Neural cell (in vitro differentiated cells): Measurements from ENCODE around the gene ADGRG7. TPM values are rescaled to one million over a fixed set of nuclear protein-coding genes. Genes with fewer than 3 reads are reported as not detected.

ENCODE experiments used
- H2AFZ ChIP-seq: fragments of 200-600, 300-800 bp; sonication (generic), shearing (Covaris generic); 2 replicates; pipeline ENCODE4 v1.6.0; 2014; ENCODE audit warnings: low read depth, mild to moderate bottlenecking, antibody characterized with exemption, low read length, moderate library complexity
- H3F3A ChIP-seq: fragments of 200-600 bp; shearing (Covaris generic); 2 replicates; pipeline ENCODE4 v1.6.1; 2016; ENCODE audit warnings: mild to moderate bottlenecking, moderate library complexity, mixed read lengths, antibody characterized with exemption, low read length; ENCODE audit not compliant: insufficient read depth, poor library complexity, severe bottlenecking
- H3K27ac ChIP-seq: fragments of 200-600, 300-800 bp; sonication (generic), shearing (Covaris generic); 2 replicates; pipeline ENCODE4 v1.5.1; 2014; ENCODE audit warnings: mild to moderate bottlenecking, low read length, moderate library complexity
- H3K27me3 ChIP-seq: fragments of 300-800, 200-600 bp; sonication (generic), shearing (Covaris generic); 2 replicates; pipeline ENCODE4 v1.6.0; 2014; ENCODE audit warnings: mild to moderate bottlenecking, low read depth, low read length, moderate library complexity; ENCODE audit not compliant: insufficient read depth
- H3K36me3 ChIP-seq: fragments of 300-800, 200-600 bp; sonication (generic), shearing (Covaris generic); 2 replicates; pipeline ENCODE4 v1.5.1; 2014; ENCODE audit warnings: mild to moderate bottlenecking, antibody characterized with exemption, low read length, moderate library complexity; ENCODE audit not compliant: insufficient read depth
- H3K4me2 ChIP-seq: fragments of 300-800, 200-600 bp; sonication (generic), shearing (Covaris generic); 2 replicates; pipeline ENCODE4 v1.6.0; 2014; ENCODE audit warnings: mild to moderate bottlenecking, low read length
- H3K4me3 ChIP-seq: fragments of 300-800, 200-600 bp; sonication (generic), shearing (Covaris generic); 2 replicates; pipeline ENCODE4 v1.5.1; 2014; ENCODE audit warnings: mild to moderate bottlenecking, low read length, moderate library complexity
- H3K79me2 ChIP-seq: fragments of 200-600 bp; shearing (Covaris generic); replicated peaks from 2 replicates; pipeline ENCODE4 v1.6.0; 2014; ENCODE audit warnings: mild to moderate bottlenecking, low read length, moderate library complexity; ENCODE audit not compliant: insufficient read depth
- H3K9ac ChIP-seq: fragments of 300-800, 200-600 bp; sonication (generic), shearing (Covaris generic); 2 replicates; pipeline ENCODE4 v1.6.1; 2016; ENCODE audit warnings: mild to moderate bottlenecking, low read length, mixed read lengths
- H3K9me2 ChIP-seq: fragments of 200-600 bp; shearing (Covaris generic); 2 replicates; pipeline ENCODE4 v1.6.1; 2016; ENCODE audit warnings: mild to moderate bottlenecking, low read length, mixed read lengths; ENCODE audit not compliant: insufficient read depth
- H3K9me3 ChIP-seq: fragments of 200-600, 300-800 bp; sonication (generic), shearing (Covaris generic); 2 replicates; pipeline ENCODE4 v1.6.1; 2016; ENCODE audit warnings: mild to moderate bottlenecking, mixed run types, low read length, moderate library complexity, mixed read lengths
- H4K20me1 ChIP-seq: fragments of 200-600 bp; shearing (Covaris generic); 2 replicates; pipeline ENCODE4 v1.6.1; 2016; ENCODE audit warnings: mild to moderate bottlenecking, mixed run types; ENCODE audit not compliant: insufficient read depth
- EP300 ChIP-seq: fragments of 450-650 bp; conservative IDR thresholded peaks from 2 replicates; pipeline ENCODE4 v1.6.1; 2014; ENCODE audit warnings: antibody characterized with exemption, mild to moderate bottlenecking, moderate library complexity; ENCODE audit not compliant: poor library complexity, severe bottlenecking
- EZH2 ChIP-seq: fragments of 200-600, 300-800 bp; shearing (Covaris generic), sonication (generic); IDR thresholded peaks from 2 replicates; pipeline ENCODE4 v1.6.1; 2014; ENCODE audit warnings: antibody characterized with exemption, low read length, borderline replicate concordance, mild to moderate bottlenecking; ENCODE audit not compliant: insufficient read depth, poor library complexity, severe bottlenecking
- MXI1 ChIP-seq: fragments of 450-650 bp; conservative IDR thresholded peaks from 2 replicates; pipeline ENCODE4 v1.6.1; 2014; ENCODE audit warnings: antibody characterized with exemption, mild to moderate bottlenecking; ENCODE audit not compliant: poor library complexity, severe bottlenecking
- POLR2AphosphoS5 ChIP-seq: IDR thresholded peaks from 2 replicates; pipeline ENCODE4 v1.6.1; 2012
- RAD21 ChIP-seq: fragments of 450-650 bp; conservative IDR thresholded peaks from 2 replicates; pipeline ENCODE4 v1.6.1; 2014; ENCODE audit warnings: antibody characterized with exemption, mild to moderate bottlenecking, moderate library complexity
- SMC3 ChIP-seq: fragments of 450-650 bp; conservative IDR thresholded peaks from 2 replicates; pipeline ENCODE4 v1.6.1; 2014; ENCODE audit warnings: antibody characterized with exemption, mild to moderate bottlenecking, moderate library complexity; ENCODE audit not compliant: poor library complexity
- TAF1 ChIP-seq: IDR thresholded peaks from 2 replicates; pipeline ENCODE4 v1.6.1; 2012; ENCODE audit warnings: low read depth
- polyA plus RNA-seq: library from polyadenylated mRNA; depleted of rRNA; stranded (reverse); fragments of >200 nt; gene quantifications from 2 replicates; pipeline ENCODE4 v1.2.3, GENCODE V29; 2014
- TF ChIP-seq, protein P1 (sequence below): fragments of 450-650 bp; IDR thresholded peaks from 2 replicates; pipeline ENCODE4 v1.5.1; 2014; ENCODE audit warnings: antibody characterized with exemption, mild to moderate bottlenecking, moderate library complexity; ENCODE audit not compliant: poor library complexity, severe bottlenecking
- TF ChIP-seq, protein P2 (sequence below): IDR thresholded peaks from 2 replicates; pipeline ENCODE4 v1.6.1; 2012; ENCODE audit warnings: borderline replicate concordance

Gene ADGRG7
- polyA plus RNA-seq, 1 donor from 2014 or later = not detected

DNA sequence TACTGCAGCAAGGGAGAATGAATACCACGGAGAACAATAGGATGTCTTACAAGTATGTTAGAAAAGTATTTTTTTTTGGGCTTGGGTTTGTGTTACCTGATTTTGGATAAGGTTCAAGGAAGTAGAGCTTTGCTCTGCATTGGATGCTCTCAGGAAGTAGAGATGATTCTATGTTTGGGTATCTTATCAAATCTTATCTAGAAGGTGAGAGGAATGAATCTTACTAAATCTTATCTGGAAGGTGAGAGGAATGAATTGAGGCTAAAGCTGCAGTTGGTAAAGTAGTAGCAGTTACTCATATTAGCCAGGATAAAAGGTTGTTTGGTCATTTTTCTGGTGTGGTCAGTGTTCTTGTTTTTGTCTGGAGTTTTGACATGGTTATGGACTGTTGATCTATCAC is 117.3 kb downstream of the ADGRG7 start:
- Histone ChIP-seq H3K27ac (no peak overlapping the region), H3K9ac (no peak overlapping the region), H3K27me3 (no peaks in the 10 kb centered on the region), H3K4me3 (no peak overlapping the region), H4K20me1 (no peaks in the 10 kb centered on the region), H3K9me2 (no peaks in the 10 kb centered on the region), H3K4me2 (no peak overlapping the region), H3K79me2 (peaks cover 12% of the 10 kb centered on the region), H2AFZ (no peak overlapping the region), H3K36me3 (peaks cover 11% of the 10 kb centered on the region), H3K9me3 (no peaks in the 10 kb centered on the region), H3F3A (no peaks in the 10 kb centered on the region)
- TF ChIP-seq TAF1 (no peak), POLR2AphosphoS5 (no peak), MXI1 (no peak), RAD21 (no peak), EP300 (no peak), SMC3 (no peak), EZH2 (no peak)
- TF ChIP-seq, protein P1, sequence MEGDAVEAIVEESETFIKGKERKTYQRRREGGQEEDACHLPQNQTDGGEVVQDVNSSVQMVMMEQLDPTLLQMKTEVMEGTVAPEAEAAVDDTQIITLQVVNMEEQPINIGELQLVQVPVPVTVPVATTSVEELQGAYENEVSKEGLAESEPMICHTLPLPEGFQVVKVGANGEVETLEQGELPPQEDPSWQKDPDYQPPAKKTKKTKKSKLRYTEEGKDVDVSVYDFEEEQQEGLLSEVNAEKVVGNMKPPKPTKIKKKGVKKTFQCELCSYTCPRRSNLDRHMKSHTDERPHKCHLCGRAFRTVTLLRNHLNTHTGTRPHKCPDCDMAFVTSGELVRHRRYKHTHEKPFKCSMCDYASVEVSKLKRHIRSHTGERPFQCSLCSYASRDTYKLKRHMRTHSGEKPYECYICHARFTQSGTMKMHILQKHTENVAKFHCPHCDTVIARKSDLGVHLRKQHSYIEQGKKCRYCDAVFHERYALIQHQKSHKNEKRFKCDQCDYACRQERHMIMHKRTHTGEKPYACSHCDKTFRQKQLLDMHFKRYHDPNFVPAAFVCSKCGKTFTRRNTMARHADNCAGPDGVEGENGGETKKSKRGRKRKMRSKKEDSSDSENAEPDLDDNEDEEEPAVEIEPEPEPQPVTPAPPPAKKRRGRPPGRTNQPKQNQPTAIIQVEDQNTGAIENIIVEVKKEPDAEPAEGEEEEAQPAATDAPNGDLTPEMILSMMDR = no peak
- TF ChIP-seq, protein P2, sequence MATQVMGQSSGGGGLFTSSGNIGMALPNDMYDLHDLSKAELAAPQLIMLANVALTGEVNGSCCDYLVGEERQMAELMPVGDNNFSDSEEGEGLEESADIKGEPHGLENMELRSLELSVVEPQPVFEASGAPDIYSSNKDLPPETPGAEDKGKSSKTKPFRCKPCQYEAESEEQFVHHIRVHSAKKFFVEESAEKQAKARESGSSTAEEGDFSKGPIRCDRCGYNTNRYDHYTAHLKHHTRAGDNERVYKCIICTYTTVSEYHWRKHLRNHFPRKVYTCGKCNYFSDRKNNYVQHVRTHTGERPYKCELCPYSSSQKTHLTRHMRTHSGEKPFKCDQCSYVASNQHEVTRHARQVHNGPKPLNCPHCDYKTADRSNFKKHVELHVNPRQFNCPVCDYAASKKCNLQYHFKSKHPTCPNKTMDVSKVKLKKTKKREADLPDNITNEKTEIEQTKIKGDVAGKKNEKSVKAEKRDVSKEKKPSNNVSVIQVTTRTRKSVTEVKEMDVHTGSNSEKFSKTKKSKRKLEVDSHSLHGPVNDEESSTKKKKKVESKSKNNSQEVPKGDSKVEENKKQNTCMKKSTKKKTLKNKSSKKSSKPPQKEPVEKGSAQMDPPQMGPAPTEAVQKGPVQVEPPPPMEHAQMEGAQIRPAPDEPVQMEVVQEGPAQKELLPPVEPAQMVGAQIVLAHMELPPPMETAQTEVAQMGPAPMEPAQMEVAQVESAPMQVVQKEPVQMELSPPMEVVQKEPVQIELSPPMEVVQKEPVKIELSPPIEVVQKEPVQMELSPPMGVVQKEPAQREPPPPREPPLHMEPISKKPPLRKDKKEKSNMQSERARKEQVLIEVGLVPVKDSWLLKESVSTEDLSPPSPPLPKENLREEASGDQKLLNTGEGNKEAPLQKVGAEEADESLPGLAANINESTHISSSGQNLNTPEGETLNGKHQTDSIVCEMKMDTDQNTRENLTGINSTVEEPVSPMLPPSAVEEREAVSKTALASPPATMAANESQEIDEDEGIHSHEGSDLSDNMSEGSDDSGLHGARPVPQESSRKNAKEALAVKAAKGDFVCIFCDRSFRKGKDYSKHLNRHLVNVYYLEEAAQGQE = no peak

DNA sequence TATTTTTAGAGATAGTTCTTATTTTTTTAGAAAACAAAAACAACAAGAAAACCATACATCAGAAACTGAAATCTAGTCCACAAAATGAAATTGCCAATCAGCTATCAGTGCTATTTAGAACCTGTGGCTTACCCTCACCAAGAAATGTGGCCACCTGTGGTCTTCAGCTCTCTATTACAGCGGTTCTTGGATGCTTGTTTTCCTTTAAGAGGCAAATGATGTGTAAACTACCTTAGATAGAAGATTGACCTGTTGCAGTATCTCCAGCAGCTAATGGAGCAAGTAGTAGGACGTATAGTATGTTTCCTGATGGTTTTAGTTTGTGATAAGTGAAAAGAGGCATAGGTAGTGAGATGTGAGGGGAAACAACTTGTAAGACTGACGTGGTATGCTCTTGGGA is 121.1 kb downstream of the ADGRG7 start:
- TF ChIP-seq RAD21 (no peak), EP300 (no peak), POLR2AphosphoS5 (no peak), EZH2 (no peak)
- no peaks in the 10 kb centered on the region for H4K20me1 ChIP-seq

More for the DNA sequence above, 121.1 kb downstream of the ADGRG7 start:
- H3K36me3 ChIP-seq = peaks cover 17% of the 10 kb centered on the region
- H3K9me2 ChIP-seq = no peaks in the 10 kb centered on the region
- H3K9me3 ChIP-seq = no peaks in the 10 kb centered on the region
- no peak overlapping the region for H2AFZ ChIP-seq
- H3K27me3 ChIP-seq = no peaks in the 10 kb centered on the region
- peaks cover 8% of the 10 kb centered on the region for H3K79me2 ChIP-seq
- H3K9ac ChIP-seq = no peak overlapping the region
- H3K4me2 ChIP-seq = no peak overlapping the region
- no peaks in the 10 kb centered on the region for H3F3A ChIP-seq
- no peak overlapping the region for H3K27ac ChIP-seq
- H3K4me3 ChIP-seq = no peak overlapping the region
